Endothelial cell of umbilical vein (primary cell): ENCODE measurements around the gene ATXN7. TPM values are rescaled to one million over a fixed set of nuclear protein-coding genes. Genes with fewer than 3 reads are reported as not detected.

Experiments
- BruUV-seq: library from RNA; stranded (reverse); fragments of 400-500 nt; replicated peaks from 2 replicates; lab custom pipeline; 2021; lab: Mats Ljungman, UMichigan
- CTCF ChIA-PET: fragments of 300-600, 350-600 bp; sonication (Branson Sonifier 250); formaldehyde crosslinking; loops from one replicate; lab custom pipeline; 2021; ENCODE audit warnings: antibody characterized with exemption, inconsistent platforms; lab: Charles Lee
- POLR2A ChIA-PET: fragments of 300-600, 350-600 bp; sonication (Branson Sonifier 250); formaldehyde crosslinking; loops from one replicate; lab custom pipeline; 2021; ENCODE audit warnings: antibody characterized with exemption, inconsistent platforms; lab: Charles Lee
- DNase-seq: peaks from one replicate; pipeline ENCODE4 v3.0.0-alpha.2; 2011; ENCODE audit warnings: low read depth, low spot score
- FAIRE-seq: peaks from 2 replicates; lab custom pipeline; 2011; peaks lifted over from hg19 to GRCh38; lab: Jason Lieb, UNC
- H2AFZ ChIP-seq: 2 replicates; pipeline ENCODE4 v1.6.0; 2012; ENCODE audit warnings: low read depth, low read length, control low read depth, inconsistent platforms
- H3K27ac ChIP-seq: 2 replicates; pipeline ENCODE4 v1.5.1; 2011; ENCODE audit warnings: low read depth, mild to moderate bottlenecking, control low read depth, low read length, moderate library complexity; ENCODE audit not compliant: insufficient read depth
- H3K27me3 ChIP-seq, 2 experiments: 2 replicates each; pipeline versions ENCODE4 v1.6.0 to v1.6.1; 2011; ENCODE audit warnings: low read length in 2 of 2, mixed read lengths in 1 of 2; ENCODE audit not compliant: control insufficient read depth in 2 of 2, insufficient read depth in 2 of 2
- H3K36me3 ChIP-seq, 2 experiments: 2 replicates in 1 of 2; 3 replicates in 1 of 2; pipeline ENCODE4 v1.5.1; 2011; ENCODE audit warnings: low read length in 2 of 2, mild to moderate bottlenecking in 1 of 2, moderate library complexity in 1 of 2; ENCODE audit not compliant: control insufficient read depth in 2 of 2, insufficient read depth in 2 of 2; ENCODE audit errors: extremely low read depth in 1 of 2
- H3K4me1 ChIP-seq: 3 replicates; pipeline ENCODE4 v1.5.1; 2011; ENCODE audit warnings: mild to moderate bottlenecking, low read length; ENCODE audit not compliant: control insufficient read depth, insufficient read depth; ENCODE audit errors: extremely low read depth
- H3K4me2 ChIP-seq: 2 replicates; pipeline ENCODE4 v1.6.1; 2011; ENCODE audit warnings: low read length, control low read depth, mixed read lengths; ENCODE audit not compliant: insufficient read depth
- H3K4me3 ChIP-seq, 3 experiments: fragments of 200-600 bp in 1 of 3; sonication (generic), shearing (Covaris generic) in 1 of 3; replicated peaks in 1 of 3; 2 replicates each; pipeline ENCODE4 v1.5.1; 2011 to 2016; ENCODE audit warnings: control low read depth in 3 of 3, low read length in 3 of 3, mild to moderate bottlenecking in 2 of 3, inconsistent platforms in 1 of 3, low read depth in 1 of 3, moderate library complexity in 1 of 3; ENCODE audit not compliant: insufficient read depth in 1 of 3
- H3K79me2 ChIP-seq: 2 replicates; pipeline ENCODE4 v1.6.0; 2012; ENCODE audit warnings: low read length, inconsistent platforms; ENCODE audit not compliant: control insufficient read depth, insufficient read depth
- H3K9ac ChIP-seq: replicated peaks from 2 replicates; pipeline ENCODE3; 2011; ENCODE audit warnings: low read length, control low read depth; ENCODE audit not compliant: insufficient read depth; ENCODE audit errors: extremely low read depth
- H3K9me1 ChIP-seq: replicated peaks from 3 replicates; pipeline ENCODE4 v1.6.0; 2011; ENCODE audit warnings: mild to moderate bottlenecking, low read length; ENCODE audit not compliant: control insufficient read depth, insufficient read depth; ENCODE audit errors: extremely low read depth
- H3K9me3 ChIP-seq: replicated peaks from 2 replicates; pipeline ENCODE4 v1.5.1; 2012; ENCODE audit warnings: low read length, inconsistent platforms; ENCODE audit not compliant: control insufficient read depth, insufficient read depth
- H4K20me1 ChIP-seq: replicated peaks from 2 replicates; pipeline ENCODE3; 2011; ENCODE audit warnings: mild to moderate bottlenecking, low read length; ENCODE audit not compliant: control insufficient read depth, insufficient read depth; ENCODE audit errors: extremely low read depth
- EZH2 ChIP-seq: IDR thresholded peaks from 2 replicates; pipeline ENCODE4 v1.6.1; 2012; ENCODE audit warnings: borderline replicate concordance, low read depth, mild to moderate bottlenecking, moderate library complexity, low read length, inconsistent platforms; ENCODE audit not compliant: severe bottlenecking
- FOS ChIP-seq: IDR thresholded peaks from 2 replicates; pipeline ENCODE4 v1.6.1; 2011; ENCODE audit warnings: mild to moderate bottlenecking, low read length, moderate library complexity, borderline replicate concordance; ENCODE audit not compliant: insufficient read depth
- GATA2 ChIP-seq: IDR thresholded peaks from 2 replicates; pipeline ENCODE4 v1.7.0; 2011; ENCODE audit warnings: low read depth, mild to moderate bottlenecking, moderate library complexity, mixed read lengths, low read length; ENCODE audit not compliant: insufficient read length, insufficient read depth
- JUN ChIP-seq: IDR thresholded peaks from 2 replicates; pipeline ENCODE4 v1.6.1; 2011; ENCODE audit warnings: borderline replicate concordance, low read depth; ENCODE audit not compliant: insufficient read length, insufficient read depth
- MYC ChIP-seq: IDR thresholded peaks from one replicate; pipeline ENCODE4 v1.6.1; 2011; ENCODE audit warnings: mild to moderate bottlenecking, low read depth, low read length
- POLR2A ChIP-seq: IDR thresholded peaks from 2 replicates; pipeline ENCODE4 v1.6.1; 2012; ENCODE audit warnings: low read depth, mild to moderate bottlenecking, control low read depth, low read length
- POLR2AphosphoS5 ChIP-seq: IDR thresholded peaks from 2 replicates; pipeline ENCODE4 v1.6.1; 2012; ENCODE audit warnings: low read depth, mild to moderate bottlenecking, control low read depth, low read length, moderate library complexity; ENCODE audit not compliant: insufficient read depth
- dilution Hi-C: fragments of 300-500 bp; cut with MboI; formaldehyde crosslinking; loops from one replicate; pipeline ENCODE4 v1.15.0; 2019; ENCODE audit warnings: low sequenced_read_pairs; ENCODE audit not compliant: extremely low pct_ligation_motif_present
- intact Hi-C: fragments of 100-400 bp; cut with micrococcal nuclease; formaldehyde crosslinking; loops from one replicate; pipeline ENCODE4 v1.10.0; 2022
- polyA plus RNA-seq, 4 experiments: library from polyadenylated mRNA; depleted of rRNA in 3 of 4; stranded (reverse) in 3 of 4; unstranded in 1 of 4; fragments of >200 nt; gene quantifications; 2 replicates each; pipeline versions ENCODE4 v1.2.1 to v1.2.3, GENCODE V29; 2011 to 2012; ENCODE audit warnings: missing spikeins in 1 of 4
- total RNA-seq: library from RNA; stranded (reverse); gene quantifications from 2 replicates; pipeline ENCODE4 v1.2.3, GENCODE V29; 2021
- TF ChIP-seq, protein P1 (sequence below), 2 donors: IDR thresholded peaks; 1 replicate in 1 of 2; 2 replicates in 1 of 2; pipeline ENCODE4 v1.5.1; 2011; ENCODE audit warnings: low read length in 2 of 2, mild to moderate bottlenecking in 2 of 2, moderate library complexity in 2 of 2, control low read depth in 1 of 2, inconsistent platforms in 1 of 2, low read depth in 1 of 2; ENCODE audit not compliant: insufficient read depth in 1 of 2; ENCODE audit errors: extremely low read depth in 1 of 2
- TF ChIP-seq, protein P2 (sequence below): IDR thresholded peaks from 2 replicates; pipeline ENCODE4 v1.6.1; 2011; ENCODE audit not compliant: insufficient read depth, insufficient read length

ATXN7 gene
- total and polyA plus RNA-seq, 2 donors (not counting 3 experiments of a cell fraction or from before 2014, with no cell fraction given): 21.2 to 34.7 TPM

DNA sequence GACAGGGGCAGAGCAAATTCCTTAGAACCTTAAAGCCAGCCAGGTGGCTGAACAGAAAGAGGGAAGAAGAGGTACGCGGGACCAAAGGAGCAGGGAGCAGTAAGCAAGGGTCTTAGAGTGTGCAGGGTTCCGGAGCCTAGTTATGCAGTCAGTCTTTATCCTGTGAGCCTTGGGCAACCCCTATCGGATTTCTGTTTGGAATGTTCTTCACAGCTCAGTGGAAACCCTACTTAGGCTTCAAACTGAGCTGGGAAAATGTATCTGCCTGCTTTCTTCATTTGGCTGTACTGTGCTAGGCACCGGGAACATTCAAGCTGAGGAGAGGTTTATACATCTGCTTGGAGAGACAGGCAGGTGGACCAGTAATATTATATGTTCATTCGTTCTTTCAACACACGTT lies 122.5 kb downstream of the ATXN7 start:
- FAIRE-seq (no peak), DNase-seq (no peak)
- no TSS peak for BruUV-seq
- CTCF ChIA-PET: no interaction called here
- POLR2A ChIA-PET: no interaction called here
- no peak overlapping the region for H3K9ac ChIP-seq
- no peaks in the 10 kb centered on the region for H3K79me2 ChIP-seq
- H4K20me1 ChIP-seq: no peaks in the 10 kb centered on the region
- no peaks in the 10 kb centered on the region for H3K9me3 ChIP-seq
- H3K4me2 ChIP-seq: no peak overlapping the region
- no peak overlapping the region for H3K27ac ChIP-seq
- no peaks in the 10 kb centered on the region for H3K27me3 ChIP-seq
- H2AFZ ChIP-seq: no peak overlapping the region
- H3K4me3 ChIP-seq: no peak overlapping the region
- dilution Hi-C loops (no loop called here), intact Hi-C loops (no loop called here)
- H3K36me3 ChIP-seq: peaks cover 2 to 25% of the 10 kb centered on the region in 2 experiments
- TF ChIP-seq, protein P1, sequence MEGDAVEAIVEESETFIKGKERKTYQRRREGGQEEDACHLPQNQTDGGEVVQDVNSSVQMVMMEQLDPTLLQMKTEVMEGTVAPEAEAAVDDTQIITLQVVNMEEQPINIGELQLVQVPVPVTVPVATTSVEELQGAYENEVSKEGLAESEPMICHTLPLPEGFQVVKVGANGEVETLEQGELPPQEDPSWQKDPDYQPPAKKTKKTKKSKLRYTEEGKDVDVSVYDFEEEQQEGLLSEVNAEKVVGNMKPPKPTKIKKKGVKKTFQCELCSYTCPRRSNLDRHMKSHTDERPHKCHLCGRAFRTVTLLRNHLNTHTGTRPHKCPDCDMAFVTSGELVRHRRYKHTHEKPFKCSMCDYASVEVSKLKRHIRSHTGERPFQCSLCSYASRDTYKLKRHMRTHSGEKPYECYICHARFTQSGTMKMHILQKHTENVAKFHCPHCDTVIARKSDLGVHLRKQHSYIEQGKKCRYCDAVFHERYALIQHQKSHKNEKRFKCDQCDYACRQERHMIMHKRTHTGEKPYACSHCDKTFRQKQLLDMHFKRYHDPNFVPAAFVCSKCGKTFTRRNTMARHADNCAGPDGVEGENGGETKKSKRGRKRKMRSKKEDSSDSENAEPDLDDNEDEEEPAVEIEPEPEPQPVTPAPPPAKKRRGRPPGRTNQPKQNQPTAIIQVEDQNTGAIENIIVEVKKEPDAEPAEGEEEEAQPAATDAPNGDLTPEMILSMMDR (IDR thresholded peaks at IDR 0.05; ENCODE audit: extremely low read depth in 1 of 2, insufficient read depth in 1 of 2, low read depth in 1 of 2, low read length in 2 of 2): no peak
- TF ChIP-seq MYC: no peak
- TF ChIP-seq POLR2AphosphoS5: no peak
- no peak for TF ChIP-seq GATA2
- TF ChIP-seq POLR2A: no peak
- no peak for TF ChIP-seq EZH2
- no peak for TF ChIP-seq JUN
- TF ChIP-seq, protein P2, sequence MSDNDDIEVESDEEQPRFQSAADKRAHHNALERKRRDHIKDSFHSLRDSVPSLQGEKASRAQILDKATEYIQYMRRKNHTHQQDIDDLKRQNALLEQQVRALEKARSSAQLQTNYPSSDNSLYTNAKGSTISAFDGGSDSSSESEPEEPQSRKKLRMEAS: no peak
- no peak for TF ChIP-seq FOS
- no peaks in the 10 kb centered on the region for H3K9me1 ChIP-seq
- H3K4me1 ChIP-seq: peaks cover 5% of the 10 kb centered on the region
